Osteocyte (in vitro differentiated cells): ENCODE measurements around the gene CHL1. TPM values are rescaled to one million over a fixed set of nuclear protein-coding genes. Genes with fewer than 3 reads are reported as not detected.

Source experiments
- DNase-seq: peaks from one replicate; pipeline ENCODE4 v3.0.0; 2021; ENCODE audit warnings: mixed read lengths; ENCODE audit not compliant: unreplicated experiment; ENCODE audit errors: extremely low spot score
- H3K27ac Mint-ChIP-seq: one replicate; pipeline ENCODE4 v1.8.0; 2021; ENCODE audit warnings: mild to moderate bottlenecking, mixed read lengths; ENCODE audit not compliant: unreplicated experiment
- H3K27me3 Mint-ChIP-seq: one replicate; pipeline ENCODE4 v1.8.0; 2021; ENCODE audit warnings: mixed read lengths; ENCODE audit not compliant: unreplicated experiment
- H3K36me3 Mint-ChIP-seq: one replicate; pipeline ENCODE4 v1.8.0; 2021; ENCODE audit warnings: mixed read lengths; ENCODE audit not compliant: unreplicated experiment
- H3K4me1 Mint-ChIP-seq: one replicate; pipeline ENCODE4 v1.8.0; 2021; ENCODE audit warnings: mixed read lengths; ENCODE audit not compliant: unreplicated experiment
- H3K4me3 Mint-ChIP-seq: one replicate; pipeline ENCODE4 v1.8.0; 2021; ENCODE audit warnings: mild to moderate bottlenecking, moderate library complexity, mixed read lengths; ENCODE audit not compliant: unreplicated experiment
- H3K9me3 Mint-ChIP-seq: one replicate; pipeline ENCODE4 v1.8.0; 2021; ENCODE audit warnings: mixed read lengths; ENCODE audit not compliant: unreplicated experiment
- total RNA-seq: library from RNA; stranded (reverse); gene quantifications from 2 replicates; pipeline ENCODE4 v1.2.1, GENCODE V29; 2021
- TF ChIP-seq, protein P1 (sequence below): fragments of 200-600 bp; sonication (generic); IDR thresholded peaks from 2 replicates; pipeline ENCODE4 v1.5.0; 2021; ENCODE audit warnings: antibody characterized with exemption, mild to moderate bottlenecking, moderate library complexity

The CHL1 gene
- total RNA-seq, 1 donor from 2014 or later, result not detected

DNA sequence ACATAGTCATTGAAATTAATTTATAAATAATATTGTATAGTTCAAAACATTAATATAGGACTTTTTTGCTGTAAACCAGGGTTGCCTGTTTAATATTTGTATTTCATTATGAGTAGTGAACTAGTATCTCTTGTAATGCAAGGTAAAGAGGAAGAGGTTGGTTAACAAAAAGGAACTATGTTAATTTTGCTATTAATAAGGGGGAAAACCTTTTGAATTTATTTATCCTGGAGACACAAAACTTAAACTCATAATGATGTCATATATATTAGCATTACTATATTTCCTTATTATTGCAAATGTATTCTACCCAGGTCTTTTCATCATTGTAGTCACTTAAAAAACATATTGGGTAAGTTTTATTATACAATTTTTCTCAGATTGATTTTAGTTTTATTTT is 94.5 kb downstream of the CHL1 start:
- no peaks in the 10 kb centered on the region for H3K4me1 Mint-ChIP-seq
- no peak for DNase-seq
- H3K27ac Mint-ChIP-seq, result no peak overlapping the region
- H3K9me3 Mint-ChIP-seq, result peaks cover 3% of the 10 kb centered on the region
- H3K36me3 Mint-ChIP-seq, result no peaks in the 10 kb centered on the region
- H3K4me3 Mint-ChIP-seq, result no peak overlapping the region
- no peaks in the 10 kb centered on the region for H3K27me3 Mint-ChIP-seq
- TF ChIP-seq, protein P1, sequence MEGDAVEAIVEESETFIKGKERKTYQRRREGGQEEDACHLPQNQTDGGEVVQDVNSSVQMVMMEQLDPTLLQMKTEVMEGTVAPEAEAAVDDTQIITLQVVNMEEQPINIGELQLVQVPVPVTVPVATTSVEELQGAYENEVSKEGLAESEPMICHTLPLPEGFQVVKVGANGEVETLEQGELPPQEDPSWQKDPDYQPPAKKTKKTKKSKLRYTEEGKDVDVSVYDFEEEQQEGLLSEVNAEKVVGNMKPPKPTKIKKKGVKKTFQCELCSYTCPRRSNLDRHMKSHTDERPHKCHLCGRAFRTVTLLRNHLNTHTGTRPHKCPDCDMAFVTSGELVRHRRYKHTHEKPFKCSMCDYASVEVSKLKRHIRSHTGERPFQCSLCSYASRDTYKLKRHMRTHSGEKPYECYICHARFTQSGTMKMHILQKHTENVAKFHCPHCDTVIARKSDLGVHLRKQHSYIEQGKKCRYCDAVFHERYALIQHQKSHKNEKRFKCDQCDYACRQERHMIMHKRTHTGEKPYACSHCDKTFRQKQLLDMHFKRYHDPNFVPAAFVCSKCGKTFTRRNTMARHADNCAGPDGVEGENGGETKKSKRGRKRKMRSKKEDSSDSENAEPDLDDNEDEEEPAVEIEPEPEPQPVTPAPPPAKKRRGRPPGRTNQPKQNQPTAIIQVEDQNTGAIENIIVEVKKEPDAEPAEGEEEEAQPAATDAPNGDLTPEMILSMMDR, result no peak

DNA sequence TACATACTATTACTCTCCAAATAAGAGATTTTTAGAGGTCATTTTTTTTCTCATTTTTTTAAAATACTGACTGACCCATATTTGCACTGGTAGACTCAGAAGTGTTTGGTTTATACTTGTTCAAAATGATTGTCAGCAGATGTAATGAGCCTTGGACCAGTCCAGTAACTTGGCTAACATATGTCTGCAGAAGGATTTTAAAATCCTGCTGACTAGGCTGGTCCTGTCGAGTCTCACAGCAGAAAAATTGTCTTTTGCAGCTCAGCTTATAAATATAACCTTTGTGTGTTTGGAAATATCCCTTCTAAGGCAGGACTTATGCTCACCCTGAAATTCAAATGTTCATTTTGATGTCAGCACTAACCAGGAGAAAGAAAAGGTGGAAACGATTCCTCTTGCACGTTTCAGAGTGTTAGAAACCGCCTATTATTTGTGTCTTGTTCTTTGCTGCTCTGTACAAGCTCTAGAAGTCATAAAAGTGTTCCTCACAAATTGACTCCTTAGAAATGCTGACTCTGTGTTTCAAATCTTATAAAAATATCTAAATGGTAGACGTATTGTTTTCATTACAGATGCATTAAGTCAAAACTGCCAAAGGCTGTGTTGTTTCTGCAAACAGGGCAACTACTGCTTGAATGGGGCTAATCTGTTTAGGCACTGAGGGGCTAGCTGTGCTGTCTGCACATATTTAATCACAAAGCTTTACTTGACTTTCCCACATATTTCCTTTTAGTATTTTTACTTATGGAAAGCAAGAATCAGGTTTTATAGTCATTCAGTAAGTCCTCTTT is 95.3 kb downstream of the CHL1 start:
- TF ChIP-seq, protein P1, result no peak
- Mint-ChIP-seq H3K27ac (no peak overlapping the region), H3K36me3 (no peaks in the 10 kb centered on the region), H3K4me3 (no peak overlapping the region), H3K4me1 (no peaks in the 10 kb centered on the region), H3K9me3 (peaks cover 3% of the 10 kb centered on the region), H3K27me3 (no peaks in the 10 kb centered on the region)
- DNase-seq, result no peak

- TF ChIP-seq, protein P1, result no peak
- no peak for DNase-seq
- Mint-ChIP-seq H3K36me3 (no peaks in the 10 kb centered on the region), H3K4me1 (no peaks in the 10 kb centered on the region), H3K9me3 (peaks cover 4% of the 10 kb centered on the region), H3K4me3 (no peak overlapping the region), H3K27ac (no peak overlapping the region), H3K27me3 (no peaks in the 10 kb centered on the region)
Observed at GRCh38 chr3:294096-294495, 97.5 kb downstream of the CHL1 start.

GRCh38 chr3:294581-294980 is 98.0 kb downstream of the CHL1 start:
- no peak for DNase-seq
- H3K36me3 Mint-ChIP-seq, result no peaks in the 10 kb centered on the region
- peaks cover 7% of the 10 kb centered on the region for H3K9me3 Mint-ChIP-seq
- no peaks in the 10 kb centered on the region for H3K4me1 Mint-ChIP-seq
- H3K4me3 Mint-ChIP-seq, result no peak overlapping the region
- H3K27me3 Mint-ChIP-seq, result no peaks in the 10 kb centered on the region
- TF ChIP-seq, protein P1, result no peak
- H3K27ac Mint-ChIP-seq, result no peak overlapping the region

DNA sequence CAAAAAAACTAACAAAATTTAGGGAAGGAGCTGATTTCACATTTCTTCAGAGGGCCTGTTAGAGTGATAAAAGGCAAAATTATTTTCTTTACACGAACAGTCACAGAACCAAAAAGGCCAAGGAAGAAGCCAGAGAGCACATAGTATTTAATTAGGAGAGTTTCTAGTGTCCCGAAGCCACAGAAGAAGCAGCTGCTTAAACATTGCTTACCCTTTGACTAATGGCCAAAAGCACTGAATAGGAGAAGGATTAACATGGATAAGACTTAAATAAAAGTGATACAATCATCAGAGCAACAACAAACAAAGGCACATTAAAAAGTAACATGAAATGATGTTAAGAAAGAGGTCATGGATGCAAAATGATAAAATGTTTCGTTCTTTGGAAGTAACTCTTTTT is 98.6 kb downstream of the CHL1 start:
- no peaks in the 10 kb centered on the region for H3K4me1 Mint-ChIP-seq
- H3K4me3 Mint-ChIP-seq, result no peak overlapping the region
- H3K9me3 Mint-ChIP-seq, result peaks cover 10% of the 10 kb centered on the region

More for the DNA sequence above, 98.6 kb downstream of the CHL1 start:
- Mint-ChIP-seq H3K27me3 (no peaks in the 10 kb centered on the region), H3K36me3 (no peaks in the 10 kb centered on the region), H3K27ac (no peak overlapping the region)
- no peak for DNase-seq
- TF ChIP-seq, protein P1, result no peak
